ENCODE results near the gene JUN.
A peak's percentile ranks its signal among the peaks of the same experiment; 100 is the strongest.

JUN gene

GRCh38 chr1:58782178-58783089 is 1.4 kb downstream of the JUN start:
- DNase-seq, result peak; percentile 39

- peak; percentile 71 for DNase-seq
Observed at GRCh38 chr1:58781541-58782177, 2.2 kb downstream of the JUN start.

GRCh38 chr1:58780836-58781452 is 2.9 kb downstream of the JUN start:
- DNase-seq, result peak; percentile 62

GRCh38 chr1:58780411-58780810 is 3.4 kb downstream of the JUN start:
- no peak for DNase-seq

- peak; percentile 95 for DNase-seq
Observed at GRCh38 chr1:58779801-58780382, 4.0 kb downstream of the JUN start.

- no peak for DNase-seq
Observed at GRCh38 chr1:58779059-58779754, 4.6 kb downstream of the JUN start.

- no peak for DNase-seq
Observed at GRCh38 chr1:58778385-58779000, 5.4 kb downstream of the JUN start.

GRCh38 chr1:58774027-58774426 is 9.8 kb downstream of the JUN start:
- DNase-seq, result no peak

- no peak for DNase-seq
Observed at GRCh38 chr1:58773406-58773840, 10.4 kb downstream of the JUN start.

- no peak for DNase-seq
Observed at GRCh38 chr1:58769809-58770320, 14.0 kb downstream of the JUN start.

- DNase-seq, result peak; percentile 67
Observed at GRCh38 chr1:58768971-58769808, 14.7 kb downstream of the JUN start.

- DNase-seq, result no peak
Observed at GRCh38 chr1:58768191-58768731, 15.6 kb downstream of the JUN start.

- no peak for DNase-seq
Observed at GRCh38 chr1:58767143-58767542, 16.7 kb downstream of the JUN start.

GRCh38 chr1:58765441-58765840 is 18.4 kb downstream of the JUN start:
- no peak for DNase-seq

- DNase-seq, result no peak
Observed at GRCh38 chr1:58765006-58765405, 18.8 kb downstream of the JUN start.

- no peak for DNase-seq
Observed at GRCh38 chr1:58764294-58764978, 19.4 kb downstream of the JUN start.

- no peak for DNase-seq
Observed at GRCh38 chr1:58763214-58763613, 20.6 kb downstream of the JUN start.

GRCh38 chr1:58762806-58763205 is 21.0 kb downstream of the JUN start:
- DNase-seq, result no peak

- DNase-seq, result no peak
Observed at GRCh38 chr1:58755468-58755872, 28.4 kb downstream of the JUN start.
